H1 (cell line): ENCODE results near the gene ZNF576.
"Not testable (repeated sequence)": the region's sequence is repeated elsewhere in the genome, so short reads cannot be mapped to it uniquely, and the experiment has no call there.

Experiments used
- ATF2 ChIP-seq: IDR thresholded peaks from 2 replicates; pipeline ENCODE4 v1.6.1; 2012; ENCODE audit warnings: low read length, inconsistent platforms
- CBX5 ChIP-seq: fragments of 300-800, 300-1000 bp; sonication (generic); IDR thresholded peaks from 2 replicates; pipeline ENCODE4 v1.7.1; 2016; ENCODE audit warnings: antibody characterized with exemption, low read length, low read depth
- CREB1 ChIP-seq: IDR thresholded peaks from 2 replicates; pipeline ENCODE4 v1.6.1; 2012; ENCODE audit warnings: inconsistent platforms
- CTCF ChIP-seq, 3 experiments: IDR thresholded peaks; 1 replicate in 2 of 3; 2 replicates in 1 of 3; pipeline versions ENCODE4 v1.5.1 to v1.6.1; 2011; ENCODE audit warnings: low read length in 3 of 3, mild to moderate bottlenecking in 3 of 3, inconsistent platforms in 2 of 3, low read depth in 1 of 3, moderate library complexity in 1 of 3; ENCODE audit not compliant: insufficient read depth in 1 of 3; ENCODE audit errors: control extremely low read depth in 1 of 3
- EGR1 ChIP-seq: IDR thresholded peaks from 2 replicates; pipeline ENCODE4 v1.6.1; 2011; ENCODE audit warnings: low read depth, low read length, borderline replicate concordance
- EZH2 ChIP-seq: fragments of 200-600 bp; sonication (generic); IDR thresholded peaks from 2 replicates; pipeline ENCODE4 v1.7.1; 2012; ENCODE audit warnings: low read depth, mild to moderate bottlenecking, moderate library complexity, low read length, inconsistent platforms; ENCODE audit not compliant: severe bottlenecking
- MAFK ChIP-seq: IDR thresholded peaks from 2 replicates; pipeline ENCODE4 v1.6.1; 2012; ENCODE audit warnings: low read depth, mild to moderate bottlenecking, improper control_type of control experiment, low read length
- MAX ChIP-seq: IDR thresholded peaks from 2 replicates; pipeline ENCODE4 v1.6.1; 2012; ENCODE audit warnings: inconsistent platforms
- PHF8 ChIP-seq: fragments of 200-600 bp; sonication (generic); conservative IDR thresholded peaks from 2 replicates; pipeline ENCODE4 v1.7.1; 2012; ENCODE audit warnings: low read depth, mild to moderate bottlenecking, inconsistent platforms, low read length, moderate library complexity
- POLR2A ChIP-seq, 2 experiments: IDR thresholded peaks; 1 replicate in 1 of 2; 2 replicates in 1 of 2; pipeline ENCODE4 v1.6.1; 2011; ENCODE audit warnings: low read depth in 2 of 2, low read length in 2 of 2, mild to moderate bottlenecking in 2 of 2; ENCODE audit errors: control extremely low read depth in 1 of 2
- POLR2AphosphoS5 ChIP-seq: IDR thresholded peaks from 2 replicates; pipeline ENCODE4 v1.6.1; 2011; ENCODE audit warnings: low read depth, low read length
- RFX5 ChIP-seq: IDR thresholded peaks from 2 replicates; pipeline ENCODE4 v1.6.1; 2011; ENCODE audit warnings: low read depth, low read length, improper control_type of control experiment, borderline replicate concordance
- SRF ChIP-seq: IDR thresholded peaks from 2 replicates; pipeline ENCODE4 v1.6.1; 2011; ENCODE audit warnings: mild to moderate bottlenecking, low read depth, low read length, moderate library complexity
- USF2 ChIP-seq: IDR thresholded peaks from 2 replicates; pipeline ENCODE4 v1.6.1; 2011; ENCODE audit warnings: low read length, improper control_type of control experiment

- TF ChIP-seq RFX5; MAX; EZH2; POLR2A (IDR thresholded peaks at IDR 0.05; ENCODE audit: control extremely low read depth in 1 of 2, low read depth in 2 of 2, low read length in 2 of 2); PHF8; CTCF (IDR thresholded peaks at IDR 0.05; ENCODE audit: control extremely low read depth in 1 of 3, insufficient read depth in 1 of 3, low read depth in 1 of 3, low read length in 3 of 3); SRF; ATF2; MAFK; POLR2AphosphoS5; CREB1; CBX5; EGR1; USF2: not testable (repeated sequence)
Measured at GRCh38 chr19:43650276-43650675, 53.9 kb downstream of the ZNF576 start.
